CD1c-positive myeloid dendritic cell (primary cell): ENCODE results near the gene HMGB3.
"Not testable (repeated sequence)": the region's sequence is repeated elsewhere in the genome, so short reads cannot be mapped to it uniquely, and the experiment has no call there.

Experiments used
- DNase-seq: peaks from one replicate; pipeline ENCODE4 v3.0.0-alpha.2; 2016; ENCODE audit errors: extremely low spot score

HMGB3 gene

DNA sequence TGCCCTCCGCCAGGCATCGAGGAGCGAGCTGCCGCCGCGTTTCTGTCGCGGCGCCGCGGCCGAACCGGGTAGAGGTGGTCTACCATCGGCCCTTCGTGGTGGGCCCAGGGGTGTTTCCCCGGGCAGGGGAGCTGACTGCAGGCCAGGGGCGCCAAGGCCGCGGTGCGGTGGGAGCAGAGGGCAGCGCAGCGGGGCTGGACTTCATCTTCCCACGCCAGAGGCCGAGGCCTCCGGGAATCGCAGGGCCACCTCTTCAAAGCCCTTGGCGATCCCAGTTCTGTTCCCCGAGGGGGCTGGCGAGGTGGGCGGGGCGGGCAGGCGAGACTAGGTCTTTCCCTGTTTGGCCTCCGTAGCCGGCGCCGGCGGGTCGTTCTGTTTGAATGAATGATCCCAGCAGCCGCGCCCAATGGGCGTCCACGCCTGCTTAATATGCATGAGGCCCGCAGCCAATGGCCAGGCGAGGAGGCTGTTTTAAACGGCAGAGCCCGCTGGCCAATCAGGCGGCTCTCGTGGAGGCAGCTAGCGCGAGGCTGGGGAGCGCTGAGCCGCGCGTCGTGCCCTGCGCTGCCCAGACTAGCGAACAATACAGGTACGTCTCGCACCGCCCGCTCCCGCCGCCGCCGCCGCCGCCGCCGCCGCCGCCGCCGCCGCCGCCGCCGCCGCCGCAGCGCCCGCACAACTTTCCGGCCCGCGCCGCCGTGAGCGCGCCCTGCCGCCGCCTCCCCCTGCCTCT is at the start of gene HMGB3:
TSS of gene HMGB3 (plus strand) at position 548 of the 733 bp plus-strand sequence. CDS start 2,265 bp downstream, outside the sequence.
- peak; percentile 88 for DNase-seq

DNA sequence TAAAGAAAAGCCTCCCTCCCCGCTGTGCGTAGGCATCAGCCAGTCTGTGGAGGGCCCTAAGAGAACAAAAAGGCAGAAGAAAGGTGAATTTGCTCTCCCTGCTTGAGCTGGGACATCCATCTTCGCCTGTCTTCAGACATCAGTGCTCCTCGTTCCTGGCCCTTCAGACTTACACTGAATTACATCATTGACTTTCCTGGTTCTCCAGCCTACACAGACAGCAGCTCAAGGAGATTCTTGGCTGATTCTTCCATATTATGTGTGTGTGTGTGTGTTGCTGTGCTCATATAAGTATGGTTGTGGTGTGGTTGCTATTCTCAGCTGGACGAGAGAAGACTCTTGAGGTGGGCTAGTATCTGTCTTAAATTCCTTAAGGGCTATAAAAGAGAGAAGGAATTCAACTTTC is 49.2 kb upstream of the HMGB3 start:
- DNase-seq = no peak

DNA sequence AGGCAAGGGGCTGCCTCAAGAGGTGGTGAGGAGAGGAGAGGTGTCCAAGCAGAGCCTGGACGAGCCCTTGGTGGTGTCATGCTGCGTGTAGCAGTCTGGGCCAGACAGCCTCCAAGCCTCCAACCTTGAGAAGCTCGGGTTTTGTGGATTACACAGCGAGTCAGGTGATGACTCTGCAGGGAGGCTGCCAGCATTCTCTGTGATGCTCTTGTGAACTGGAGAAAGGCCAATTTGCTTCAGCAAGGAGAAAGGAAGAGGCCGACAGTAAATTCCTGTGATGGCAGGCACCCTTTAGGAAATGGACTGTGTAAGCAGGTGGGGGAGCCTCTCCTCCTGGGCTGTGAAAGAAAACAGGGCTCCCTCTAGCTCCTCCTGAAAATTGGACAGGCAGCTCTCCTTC is 48.7 kb upstream of the HMGB3 start:
- DNase-seq = no peak

DNA sequence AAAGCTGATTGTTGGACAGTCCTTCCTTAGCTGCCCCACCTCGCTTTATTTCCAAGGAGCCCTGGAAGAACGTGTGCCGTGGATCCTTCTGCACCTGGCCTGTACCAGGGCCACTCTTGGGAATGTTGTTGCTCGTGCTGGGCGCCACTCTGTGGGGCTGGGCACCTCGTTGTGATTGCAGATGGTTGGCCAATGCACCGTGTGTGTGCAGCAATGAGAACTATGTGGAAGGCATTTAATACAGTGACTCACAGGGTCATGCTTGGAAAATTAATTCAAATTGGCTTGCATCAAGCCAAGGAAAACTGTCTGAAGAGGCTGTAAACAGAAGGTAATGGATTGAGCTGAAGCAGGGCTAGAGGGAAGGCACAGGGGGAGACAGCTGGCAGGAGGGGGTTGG is 47.7 kb upstream of the HMGB3 start:
- no peak for DNase-seq

DNA sequence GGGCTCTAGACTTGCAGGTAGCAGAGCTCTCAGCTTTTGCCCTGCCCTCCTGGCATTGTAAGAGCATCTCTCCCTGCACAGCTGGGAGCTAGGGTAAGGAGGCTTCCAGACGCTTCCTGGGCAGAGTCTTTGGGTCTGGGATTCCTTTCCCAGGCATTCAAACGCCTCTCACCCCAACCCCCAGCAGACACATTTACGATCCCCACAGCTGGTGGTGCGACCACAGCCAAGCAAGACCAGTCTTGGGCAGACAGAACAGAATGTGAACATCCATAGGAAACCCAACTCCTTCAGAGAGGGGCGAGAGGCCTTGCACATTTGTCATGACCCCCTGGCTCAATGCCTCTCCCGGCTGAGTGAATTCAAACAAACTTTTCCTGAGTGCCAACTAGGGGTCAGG is 46.6 kb upstream of the HMGB3 start:
- no peak for DNase-seq

DNA sequence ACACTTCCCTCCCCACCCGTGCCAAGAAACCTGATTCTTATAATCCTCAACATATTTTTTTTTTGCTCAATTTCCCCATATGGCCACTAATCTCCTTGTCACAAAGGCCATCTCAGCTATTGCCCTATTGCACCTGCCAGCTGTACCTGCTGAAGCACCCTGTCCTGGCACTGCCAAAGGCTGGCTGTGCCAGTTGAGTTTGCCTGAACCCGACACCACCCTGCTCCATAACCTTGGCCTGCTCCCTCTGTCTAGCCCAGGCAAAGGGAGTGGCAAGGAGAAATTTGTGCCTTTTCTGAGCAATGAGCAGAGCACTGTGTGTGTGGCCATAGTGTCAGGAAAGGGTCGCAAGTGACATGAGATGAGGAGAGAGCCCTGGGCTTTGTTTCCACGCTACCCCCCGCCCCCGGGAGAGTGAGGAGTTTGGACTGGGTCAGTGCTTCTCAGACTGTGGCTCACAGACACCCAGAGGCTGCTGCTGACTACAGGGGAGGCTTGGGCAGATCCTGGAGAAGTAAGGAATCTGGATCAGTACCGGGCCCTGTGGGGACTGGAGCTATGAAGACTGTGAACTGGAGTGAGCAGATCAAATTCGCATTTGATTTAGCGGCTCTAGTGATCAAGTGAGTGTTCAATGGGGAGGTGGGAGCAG is 42.2 kb upstream of the HMGB3 start:
- DNase-seq = no peak

DNA sequence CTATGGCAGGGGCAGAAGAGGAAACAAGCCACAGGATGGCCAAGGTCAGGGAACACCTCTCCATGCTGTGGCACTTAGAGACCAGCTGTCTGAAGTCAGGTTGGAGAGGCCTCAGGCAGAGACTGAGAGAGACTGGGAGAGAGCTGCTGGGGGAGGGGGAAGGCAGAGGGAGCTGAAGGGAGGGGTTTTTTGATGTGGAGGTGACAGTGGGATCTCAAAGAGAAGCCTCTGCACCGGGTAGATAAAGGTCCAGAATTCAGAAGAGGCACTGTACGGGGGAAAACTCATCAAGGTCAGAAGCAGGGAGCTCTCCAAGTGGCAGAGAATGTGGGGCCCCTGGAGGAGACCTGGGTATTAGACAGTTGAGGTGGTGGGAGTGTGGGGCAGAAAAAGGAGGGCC is 41.6 kb upstream of the HMGB3 start:
- no peak for DNase-seq

DNA sequence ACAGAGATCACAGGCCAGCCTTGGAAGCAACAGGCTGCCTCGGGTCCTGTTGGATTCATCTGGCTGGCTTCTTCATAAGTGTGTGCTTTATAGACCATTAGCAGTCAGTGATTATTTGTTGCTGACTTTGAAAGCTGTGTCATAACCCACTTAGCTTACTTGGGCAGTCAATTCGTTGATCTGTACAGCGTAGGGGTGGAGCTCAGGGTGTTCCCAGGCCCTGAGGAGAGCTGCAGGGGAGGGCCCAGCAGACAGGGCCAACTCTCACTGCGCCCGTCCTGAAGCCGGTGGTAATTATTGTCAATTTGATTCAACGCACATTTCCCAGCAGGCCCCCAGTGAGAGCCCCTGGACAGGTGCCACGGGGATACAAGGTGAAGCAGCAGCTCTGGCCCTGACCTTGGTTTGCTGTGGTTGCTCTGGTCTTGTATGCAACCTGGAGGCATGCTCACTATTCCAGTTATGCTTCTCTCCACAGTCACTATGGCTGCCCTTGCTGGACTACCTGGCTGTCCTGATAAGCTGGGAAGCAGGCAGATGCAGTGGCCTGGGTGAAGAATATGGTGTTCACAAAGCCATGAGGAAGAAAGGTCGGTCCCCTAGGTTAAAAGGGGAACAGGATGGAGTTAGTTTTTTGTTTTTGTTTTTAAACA is 40.1 kb upstream of the HMGB3 start:
- DNase-seq = no peak

DNA sequence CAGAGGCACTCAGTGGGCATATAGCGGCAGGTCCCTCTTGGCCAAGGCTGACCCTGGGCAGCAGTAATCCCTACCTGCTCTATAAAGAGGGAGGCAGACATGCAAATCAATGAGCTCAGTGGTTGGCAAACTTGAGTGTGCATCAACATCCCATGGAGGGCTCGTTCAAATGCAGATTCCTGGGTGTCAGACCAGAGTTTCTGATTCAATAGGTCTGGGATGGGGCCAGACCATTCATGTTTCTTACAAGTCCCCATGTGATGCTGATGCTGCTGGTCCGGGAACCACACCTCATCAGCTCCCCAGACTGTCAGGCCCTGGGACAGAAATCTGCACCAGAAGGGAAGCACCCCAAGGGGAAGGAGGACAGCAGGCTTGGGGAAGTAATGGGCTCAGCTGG is 38.9 kb upstream of the HMGB3 start:
- DNase-seq = no peak

DNA sequence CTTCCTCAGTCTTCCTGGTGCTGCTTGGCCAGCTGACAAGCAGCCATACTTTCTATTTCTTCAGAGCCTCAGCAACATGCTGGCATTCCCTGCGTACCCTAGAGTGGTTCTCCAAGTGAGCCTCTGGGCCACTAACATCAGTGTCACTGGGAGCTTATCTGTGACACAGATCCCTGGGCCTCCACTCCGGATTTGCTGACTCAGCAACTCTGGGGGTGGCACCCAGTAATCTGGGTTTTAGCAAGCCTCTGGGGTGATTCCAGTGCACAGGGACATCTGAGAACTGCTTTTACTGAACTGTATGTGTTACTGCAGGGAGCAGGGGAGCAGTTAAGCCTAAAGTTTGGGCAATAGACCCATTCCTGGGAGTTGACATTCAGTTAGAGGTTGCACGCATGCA is 28.2 kb upstream of the HMGB3 start:
- no peak for DNase-seq

DNA sequence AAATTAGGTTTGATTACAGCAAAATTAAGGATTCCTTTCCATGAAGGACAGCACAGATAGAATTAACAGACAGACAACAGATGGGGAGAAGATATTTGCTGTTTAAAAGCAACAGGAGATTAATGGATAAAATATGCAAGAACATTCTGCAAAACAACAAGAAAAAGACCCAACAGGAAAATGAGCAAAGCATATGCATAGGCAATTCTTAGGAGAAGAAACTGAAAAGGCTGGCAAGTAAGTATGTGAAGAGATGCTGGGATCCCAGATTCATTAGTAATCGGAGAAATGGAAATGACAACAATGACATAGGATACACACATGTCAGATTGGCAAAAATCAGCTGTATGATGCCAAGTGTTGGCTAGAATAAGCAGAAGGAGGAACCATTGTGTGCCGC is 27.5 kb upstream of the HMGB3 start:
- no peak for DNase-seq

DNA sequence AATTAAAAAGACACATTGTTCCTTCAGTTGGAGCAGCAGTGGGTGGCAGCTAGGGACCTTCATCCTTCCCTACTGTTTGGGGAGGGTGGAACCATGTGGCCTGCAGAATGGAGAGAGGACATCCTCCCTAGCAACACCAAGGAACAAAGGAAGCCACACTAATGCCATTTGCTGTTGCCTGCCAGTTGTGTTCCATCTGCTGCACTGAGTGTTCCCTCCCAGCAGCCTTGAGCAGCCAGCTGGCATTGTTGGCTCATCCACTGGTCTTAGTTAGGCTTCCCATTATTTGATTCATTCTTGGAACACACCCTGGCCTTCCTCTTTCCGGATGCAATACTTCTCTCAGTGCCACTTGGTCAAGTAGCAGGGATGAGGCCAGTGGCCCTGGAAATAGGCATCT is 25.0 kb upstream of the HMGB3 start:
- DNase-seq = no peak

DNA sequence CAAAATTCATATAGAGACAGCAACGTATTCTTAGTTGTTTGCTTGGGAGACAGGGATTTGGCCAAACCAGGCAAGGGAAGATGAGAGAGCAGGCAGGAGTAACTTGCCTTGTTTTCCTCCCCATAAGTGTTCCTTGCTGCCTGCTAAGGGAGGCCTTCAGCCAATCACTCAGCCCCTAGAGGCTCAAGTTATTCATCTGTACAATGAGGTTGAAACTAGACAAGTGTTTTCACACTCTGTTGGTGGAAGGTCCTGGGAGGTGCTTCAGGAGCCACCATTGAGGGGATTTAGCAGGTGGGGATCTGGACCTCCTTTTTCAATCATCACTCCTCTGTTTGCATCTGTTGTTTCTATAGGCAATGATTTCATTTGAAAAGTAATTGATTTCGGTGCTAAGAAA is 23.6 kb upstream of the HMGB3 start:
- DNase-seq = no peak

DNA sequence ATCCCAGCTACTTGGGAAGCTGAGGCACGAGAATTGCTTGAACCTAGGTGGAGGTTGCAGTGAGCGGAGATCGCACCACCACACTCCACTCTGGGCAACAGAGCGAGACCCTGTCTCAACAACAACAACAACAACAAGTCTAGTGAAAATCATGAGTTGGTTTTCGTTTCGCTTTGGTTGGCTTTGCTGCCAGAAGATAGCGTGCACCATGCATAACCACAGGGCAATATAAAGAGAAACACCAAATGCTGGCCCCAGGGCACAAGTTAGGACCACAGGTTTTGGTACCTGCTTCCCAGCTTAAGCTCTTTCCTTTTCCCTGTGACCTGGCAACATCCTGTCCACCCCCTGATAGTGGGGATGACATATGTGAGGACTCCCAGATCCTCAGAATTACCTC is 21.5 kb upstream of the HMGB3 start:
- no peak for DNase-seq

DNA sequence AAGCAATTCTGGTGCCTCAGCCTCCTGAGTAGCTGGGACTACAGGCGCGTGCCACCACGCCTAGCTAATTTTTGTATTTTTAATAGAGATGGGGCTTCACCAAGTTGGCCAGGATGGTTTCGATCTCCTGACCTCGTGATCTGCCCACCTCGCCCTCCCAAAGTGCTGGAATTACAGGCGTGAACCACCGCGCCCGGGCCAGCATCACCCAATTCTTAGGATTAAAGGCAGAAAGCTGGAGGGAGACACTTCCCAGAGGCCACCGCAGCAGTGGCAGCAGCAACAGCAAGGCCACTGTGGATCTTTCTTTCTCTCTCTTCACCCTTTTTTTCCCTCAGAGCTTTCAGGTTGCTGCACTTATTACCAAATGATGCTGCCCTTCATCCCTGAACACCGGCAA is 18.7 kb upstream of the HMGB3 start:
- DNase-seq = not testable (repeated sequence)

DNA sequence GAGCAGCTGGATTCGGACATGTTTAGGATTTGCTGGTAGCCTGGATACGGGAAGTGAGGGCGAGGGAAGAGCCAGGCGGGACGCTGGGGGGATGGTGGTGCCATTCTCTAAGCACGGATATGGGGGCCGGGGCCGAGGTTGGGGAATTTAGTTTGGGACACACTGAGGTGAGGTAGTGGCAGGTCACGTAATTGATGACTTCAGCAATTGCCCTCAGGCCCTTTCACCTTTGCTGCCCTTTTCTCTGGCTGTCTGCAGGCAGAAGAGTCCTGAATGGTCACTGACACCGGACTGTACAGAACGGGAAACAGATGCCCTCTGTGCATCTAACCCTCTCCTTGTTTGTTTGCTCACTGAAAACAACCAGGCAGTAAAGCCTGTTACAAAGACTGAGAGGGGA is 16.9 kb upstream of the HMGB3 start:
- DNase-seq = no peak

DNA sequence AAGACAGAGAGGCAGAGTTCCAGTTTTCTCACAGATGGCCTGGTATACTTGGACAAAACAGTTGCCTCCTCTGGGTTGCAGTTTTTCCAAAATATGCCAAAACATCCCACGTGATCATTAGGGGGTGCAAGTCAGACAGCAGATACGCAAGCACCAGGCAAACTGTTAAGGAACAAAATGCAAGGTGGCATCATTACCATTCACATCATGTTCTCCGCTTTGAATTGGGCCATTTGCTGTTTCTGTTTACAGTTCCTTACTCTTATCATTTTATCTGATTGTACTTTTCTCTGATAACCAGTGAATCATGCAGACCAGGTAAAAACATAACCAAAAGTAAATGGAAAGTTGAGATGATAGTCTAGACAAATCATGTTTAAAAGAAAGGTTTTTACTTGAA is 16.4 kb upstream of the HMGB3 start:
- no peak for DNase-seq

DNA sequence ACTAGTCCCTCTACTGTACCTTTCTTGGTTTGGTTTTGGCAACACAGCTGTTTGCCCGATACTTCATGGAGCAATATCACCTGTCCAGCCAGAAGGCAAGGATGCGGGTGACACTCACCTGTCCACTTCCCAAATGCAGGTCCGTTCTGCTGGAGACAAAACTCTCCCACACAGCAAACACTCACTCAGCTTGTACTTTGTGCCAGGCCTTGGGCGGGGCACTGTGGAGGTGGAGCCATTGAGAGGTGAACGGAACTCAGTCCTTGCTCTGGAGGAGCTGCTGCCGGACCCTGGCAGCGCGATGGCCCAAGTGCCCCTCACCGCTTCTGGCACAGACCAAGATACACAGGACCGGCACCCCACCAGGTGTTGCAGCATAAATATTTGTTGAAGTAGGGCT is 15.3 kb upstream of the HMGB3 start:
- no peak for DNase-seq

DNA sequence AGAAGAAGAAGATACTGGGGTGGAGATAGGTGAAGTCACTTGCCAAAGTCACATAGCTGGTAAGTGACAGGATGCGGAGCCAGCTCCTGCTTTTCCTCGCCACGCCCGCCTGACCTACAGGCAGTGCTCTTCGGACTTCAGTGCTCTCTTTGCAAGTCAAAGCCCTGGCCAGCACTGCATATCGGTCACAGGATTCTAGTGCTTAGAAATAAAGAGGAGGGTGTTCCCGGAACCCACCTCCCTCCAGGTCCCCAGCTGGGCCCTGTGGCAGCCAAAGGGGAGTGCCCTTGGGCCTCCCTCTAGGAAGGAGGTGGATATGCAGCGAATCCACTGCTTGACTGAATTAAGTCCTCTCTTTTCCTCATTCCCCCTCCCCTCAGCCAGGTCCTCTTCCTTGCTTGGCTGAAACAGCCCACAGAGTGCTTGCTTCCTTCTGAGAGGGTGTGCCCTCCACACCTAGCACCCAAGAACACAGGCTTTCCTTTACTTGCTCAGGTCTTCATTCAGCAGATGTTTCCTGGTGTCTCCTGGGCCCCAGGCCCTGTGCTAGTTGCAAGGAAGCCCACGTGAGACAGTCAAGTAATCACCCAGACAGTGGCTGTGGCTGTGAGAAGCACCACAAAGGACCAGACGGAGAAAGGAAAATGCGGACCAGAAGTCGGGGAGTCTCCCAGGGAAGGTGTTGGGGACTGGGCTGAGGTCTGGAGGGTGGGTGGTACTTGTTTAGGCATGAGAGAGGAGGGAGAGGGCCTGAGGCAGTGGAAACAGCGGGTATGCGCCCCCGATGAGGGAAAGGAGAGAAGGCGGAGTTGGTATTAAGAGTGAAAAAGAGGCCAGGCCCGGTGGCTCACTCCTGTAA is 14.0 kb upstream of the HMGB3 start:
- no peak for DNase-seq

DNA sequence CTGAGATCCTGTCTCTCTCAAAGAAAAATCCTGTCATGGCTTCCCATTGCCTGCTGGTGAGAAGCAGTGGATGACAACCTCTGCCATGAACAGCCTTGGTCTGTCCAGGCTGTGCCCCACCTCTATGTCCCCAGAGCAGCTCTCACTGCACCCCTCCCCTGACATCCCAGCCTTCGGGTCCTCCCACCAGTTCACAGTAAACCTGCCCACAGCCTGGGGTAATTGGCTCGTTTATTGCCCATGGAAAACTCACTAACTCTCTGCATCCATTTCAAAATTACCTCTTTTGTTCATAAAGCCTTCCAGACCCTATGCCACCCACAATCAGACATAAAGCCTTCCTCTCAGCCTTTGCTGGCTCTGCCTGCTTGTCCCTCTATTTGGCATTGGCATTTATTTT is 10.7 kb upstream of the HMGB3 start:
- no peak for DNase-seq

DNA sequence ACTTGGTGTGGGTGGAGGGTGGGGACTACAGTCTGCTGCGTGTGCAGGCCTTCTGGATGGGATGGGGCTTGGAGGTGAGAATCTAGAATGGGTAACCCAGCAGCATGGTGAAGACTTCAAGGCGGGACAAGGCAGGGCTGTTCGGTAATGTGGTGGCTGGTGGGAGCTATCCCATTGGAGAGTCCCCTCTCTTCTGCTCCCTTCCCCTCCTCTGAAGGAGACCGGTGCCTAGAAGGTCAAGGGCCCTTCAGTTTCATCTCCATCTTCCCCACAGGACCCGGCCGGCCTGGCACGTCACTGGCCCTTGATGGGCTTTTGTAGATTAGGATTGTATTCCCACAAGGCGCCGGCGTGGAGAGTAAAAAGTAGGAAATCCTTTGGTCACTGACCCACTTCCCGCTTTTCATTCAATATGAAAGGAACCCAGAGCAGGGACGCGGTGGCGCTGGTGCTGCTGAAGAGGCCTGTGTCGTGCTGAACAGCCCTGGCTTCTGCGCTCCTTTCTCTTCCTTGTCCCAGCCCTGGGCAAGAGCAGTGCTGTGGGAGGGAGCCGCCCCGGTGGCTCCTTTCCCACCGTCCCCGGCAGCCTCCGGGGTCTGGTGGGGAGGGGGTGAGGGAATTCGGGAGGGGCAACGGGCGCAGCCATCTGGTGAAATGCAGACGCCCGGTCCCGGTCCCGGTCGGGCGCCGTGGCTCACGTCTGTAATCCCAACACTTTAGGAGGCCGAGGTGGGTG is 7.3 kb upstream of the HMGB3 start:
- DNase-seq = no peak
